ENCODE data around the gene FREM2.

Gene FREM2, protein sequence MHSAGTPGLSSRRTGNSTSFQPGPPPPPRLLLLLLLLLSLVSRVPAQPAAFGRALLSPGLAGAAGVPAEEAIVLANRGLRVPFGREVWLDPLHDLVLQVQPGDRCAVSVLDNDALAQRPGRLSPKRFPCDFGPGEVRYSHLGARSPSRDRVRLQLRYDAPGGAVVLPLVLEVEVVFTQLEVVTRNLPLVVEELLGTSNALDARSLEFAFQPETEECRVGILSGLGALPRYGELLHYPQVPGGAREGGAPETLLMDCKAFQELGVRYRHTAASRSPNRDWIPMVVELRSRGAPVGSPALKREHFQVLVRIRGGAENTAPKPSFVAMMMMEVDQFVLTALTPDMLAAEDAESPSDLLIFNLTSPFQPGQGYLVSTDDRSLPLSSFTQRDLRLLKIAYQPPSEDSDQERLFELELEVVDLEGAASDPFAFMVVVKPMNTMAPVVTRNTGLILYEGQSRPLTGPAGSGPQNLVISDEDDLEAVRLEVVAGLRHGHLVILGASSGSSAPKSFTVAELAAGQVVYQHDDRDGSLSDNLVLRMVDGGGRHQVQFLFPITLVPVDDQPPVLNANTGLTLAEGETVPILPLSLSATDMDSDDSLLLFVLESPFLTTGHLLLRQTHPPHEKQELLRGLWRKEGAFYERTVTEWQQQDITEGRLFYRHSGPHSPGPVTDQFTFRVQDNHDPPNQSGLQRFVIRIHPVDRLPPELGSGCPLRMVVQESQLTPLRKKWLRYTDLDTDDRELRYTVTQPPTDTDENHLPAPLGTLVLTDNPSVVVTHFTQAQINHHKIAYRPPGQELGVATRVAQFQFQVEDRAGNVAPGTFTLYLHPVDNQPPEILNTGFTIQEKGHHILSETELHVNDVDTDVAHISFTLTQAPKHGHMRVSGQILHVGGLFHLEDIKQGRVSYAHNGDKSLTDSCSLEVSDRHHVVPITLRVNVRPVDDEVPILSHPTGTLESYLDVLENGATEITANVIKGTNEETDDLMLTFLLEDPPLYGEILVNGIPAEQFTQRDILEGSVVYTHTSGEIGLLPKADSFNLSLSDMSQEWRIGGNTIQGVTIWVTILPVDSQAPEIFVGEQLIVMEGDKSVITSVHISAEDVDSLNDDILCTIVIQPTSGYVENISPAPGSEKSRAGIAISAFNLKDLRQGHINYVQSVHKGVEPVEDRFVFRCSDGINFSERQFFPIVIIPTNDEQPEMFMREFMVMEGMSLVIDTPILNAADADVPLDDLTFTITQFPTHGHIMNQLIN (N-terminal part only)

DNA sequence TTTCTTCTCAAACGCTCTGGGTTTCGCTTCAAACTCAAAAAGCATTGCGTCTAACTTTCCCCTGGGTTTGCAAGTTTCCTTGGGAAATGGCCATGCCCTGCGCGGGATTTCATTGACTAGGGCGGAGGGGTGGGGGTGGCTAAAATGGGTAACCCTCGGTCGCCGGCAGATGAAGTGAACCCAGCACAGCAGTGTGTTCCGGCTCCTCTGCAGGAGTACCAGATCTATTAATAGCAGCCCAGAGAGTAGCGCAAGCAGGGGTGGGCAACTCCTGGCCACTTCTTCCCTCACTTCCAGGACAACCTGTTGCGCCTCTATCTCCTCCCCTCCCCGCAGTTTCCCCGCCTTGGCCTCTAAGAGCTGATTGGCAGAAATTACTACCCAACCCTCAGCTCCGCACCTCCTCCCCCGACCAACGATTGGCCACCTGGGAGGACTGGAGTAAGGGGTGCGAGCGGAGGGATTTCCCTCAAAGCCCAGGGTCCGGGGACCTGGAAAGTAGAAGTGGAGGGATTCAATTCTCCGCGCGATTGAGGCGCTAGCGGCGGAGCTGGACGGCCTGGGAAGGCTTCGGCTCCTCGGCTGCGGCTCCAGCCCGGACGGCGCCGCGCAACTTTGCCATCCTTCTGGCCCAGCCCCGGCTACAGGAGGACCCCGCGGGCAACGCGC lies at the start of gene FREM2:
TSS of gene FREM2 (plus strand) at position 501 of the 669 bp plus-strand sequence. CDS start 268 bp downstream, outside the sequence.
- no peak for FAIRE-seq

GRCh38 chr13:38637576-38637975 lies 49.3 kb upstream of the FREM2 start:
- no peak for FAIRE-seq

- FAIRE-seq: no peak
These were observed 45.5 kb upstream of the FREM2 start for GRCh38 chr13:38641164-38641948.

DNA sequence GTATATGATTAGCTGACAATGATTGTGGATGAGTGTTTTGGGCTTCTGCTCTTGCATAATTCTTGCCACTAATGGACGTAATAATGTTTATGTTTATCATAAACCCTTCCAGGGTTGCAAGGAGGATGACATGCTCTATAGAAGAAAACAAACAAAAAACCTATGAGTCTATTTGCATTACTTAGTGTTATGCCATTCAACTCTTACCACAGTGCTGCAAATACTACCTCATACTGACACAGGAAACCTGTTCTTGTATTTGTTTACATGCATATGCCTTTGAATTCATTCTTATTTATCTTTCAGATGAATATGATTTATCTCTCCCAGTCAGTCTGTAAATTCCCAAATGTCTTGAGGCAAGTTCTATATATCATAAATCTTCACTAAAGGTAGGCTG lies 39.6 kb upstream of the FREM2 start:
- no peak for FAIRE-seq

GRCh38 chr13:38648912-38649311 lies 38.0 kb upstream of the FREM2 start:
- FAIRE-seq: no peak

DNA sequence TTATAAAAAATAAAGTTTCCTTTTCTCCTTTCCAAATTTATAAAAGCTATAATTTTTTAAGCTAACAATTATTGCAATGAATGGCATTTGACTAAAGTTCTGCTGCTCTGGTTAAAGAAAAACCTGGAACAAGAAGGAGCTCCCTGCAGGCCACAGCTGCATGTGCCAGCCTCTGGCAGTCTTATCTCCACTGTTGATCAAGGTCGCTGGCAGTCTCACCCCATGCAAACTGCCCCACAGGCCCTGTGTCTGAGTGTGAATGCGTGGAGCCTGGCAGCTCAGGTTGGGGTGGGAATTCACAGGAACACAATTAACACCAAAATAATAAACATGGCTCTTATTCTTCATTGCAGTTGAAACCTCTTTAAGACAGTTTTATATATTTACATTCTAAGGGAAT lies 30.2 kb upstream of the FREM2 start:
- FAIRE-seq: no peak

GRCh38 chr13:38657191-38657590 lies 29.7 kb upstream of the FREM2 start:
- no peak for FAIRE-seq

DNA sequence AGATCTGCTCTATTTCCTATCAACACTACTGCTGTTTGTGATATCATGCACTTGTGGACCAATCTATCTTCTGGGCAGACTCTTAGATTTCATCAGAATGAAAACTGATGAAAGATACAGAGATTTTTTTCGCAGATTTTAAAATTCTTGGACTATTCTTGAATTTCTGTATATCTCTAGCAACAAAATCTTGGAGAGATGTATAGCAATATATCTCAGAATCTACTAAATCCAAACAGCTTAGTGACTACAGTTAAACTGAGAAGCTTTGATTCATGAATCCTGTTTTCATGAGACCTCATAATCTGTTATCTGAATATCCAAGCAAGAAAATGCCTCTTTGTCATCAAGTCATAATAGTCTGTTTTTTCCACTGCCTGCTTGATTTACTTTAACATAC lies 28.0 kb upstream of the FREM2 start:
- FAIRE-seq: no peak

- FAIRE-seq: no peak
These were observed 25.7 kb upstream of the FREM2 start for GRCh38 chr13:38661010-38661675.

- FAIRE-seq: no peak
These were observed 24.5 kb upstream of the FREM2 start for GRCh38 chr13:38662362-38662761.

DNA sequence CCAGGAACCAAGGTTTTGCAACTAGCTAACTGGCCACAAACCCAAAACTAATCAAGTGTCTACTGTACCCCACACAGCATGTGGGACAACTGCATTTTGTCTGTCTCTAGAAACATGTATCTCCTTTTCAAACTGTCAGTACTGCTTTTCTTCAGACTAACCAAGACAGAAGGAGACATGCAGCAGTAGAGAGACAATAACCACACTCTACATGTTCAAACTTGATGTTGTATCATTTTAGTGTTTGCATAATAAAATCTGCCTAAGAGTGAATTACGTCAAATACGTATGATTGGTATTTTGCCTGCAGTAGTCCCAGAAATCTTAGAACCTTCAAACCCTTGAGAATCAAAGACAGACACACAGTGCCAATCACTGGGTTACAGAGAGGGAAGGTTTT lies 22.0 kb upstream of the FREM2 start:
- no peak for FAIRE-seq

GRCh38 chr13:38667526-38668109 lies 19.3 kb upstream of the FREM2 start:
- no peak for FAIRE-seq

DNA sequence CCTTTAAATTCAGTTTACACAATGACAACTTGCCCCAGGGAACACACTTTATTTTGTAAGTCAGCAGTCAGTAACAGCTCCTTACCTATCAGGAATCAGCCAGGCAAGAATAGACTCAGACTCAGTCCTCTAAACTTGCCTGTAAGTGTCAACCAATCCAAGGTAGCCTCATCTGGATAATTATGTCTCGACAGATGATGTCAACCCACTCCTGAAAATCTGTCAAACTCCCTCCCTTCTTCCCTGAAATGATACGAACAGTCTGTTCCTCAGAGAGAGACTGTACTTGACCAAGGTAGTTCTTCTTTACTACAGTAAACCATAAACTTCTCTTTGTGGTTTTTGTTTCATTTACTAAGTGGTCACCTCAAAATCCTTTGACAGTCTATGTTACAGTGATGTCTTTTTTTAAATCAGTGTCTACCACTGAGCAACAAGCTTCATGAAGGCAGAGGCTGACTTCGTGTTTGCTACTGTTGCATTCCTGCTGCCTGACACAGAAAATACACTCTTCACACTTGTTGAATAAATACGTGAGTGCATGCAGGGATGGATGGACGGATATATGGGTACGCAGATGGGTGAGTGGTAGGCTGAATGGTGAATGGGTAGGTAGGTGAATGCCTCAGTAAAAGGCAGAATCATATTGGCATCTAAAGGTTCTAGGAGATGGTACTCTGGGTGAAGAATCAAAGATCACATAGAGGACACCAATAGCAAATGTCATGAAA lies 17.5 kb upstream of the FREM2 start:
- FAIRE-seq: no peak

DNA sequence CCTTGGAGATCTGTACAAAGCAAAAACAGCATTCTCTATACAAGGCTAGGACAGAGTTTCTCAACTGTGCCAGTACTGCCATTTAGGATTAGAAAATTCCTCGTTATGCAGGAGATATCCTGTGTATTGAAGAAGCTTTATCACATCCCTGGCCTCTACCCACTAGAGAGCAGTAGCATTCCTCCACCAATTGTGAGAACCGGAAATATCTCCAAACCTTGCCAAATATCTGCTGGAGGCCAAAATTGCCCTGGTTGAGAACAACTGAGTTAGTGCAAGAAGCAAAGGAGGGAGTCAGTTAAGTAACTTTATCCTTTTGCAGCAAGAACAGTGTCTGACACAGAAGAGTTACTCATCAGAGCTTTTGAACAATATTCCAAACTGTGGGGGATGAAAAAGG lies 16.2 kb upstream of the FREM2 start:
- FAIRE-seq: no peak

DNA sequence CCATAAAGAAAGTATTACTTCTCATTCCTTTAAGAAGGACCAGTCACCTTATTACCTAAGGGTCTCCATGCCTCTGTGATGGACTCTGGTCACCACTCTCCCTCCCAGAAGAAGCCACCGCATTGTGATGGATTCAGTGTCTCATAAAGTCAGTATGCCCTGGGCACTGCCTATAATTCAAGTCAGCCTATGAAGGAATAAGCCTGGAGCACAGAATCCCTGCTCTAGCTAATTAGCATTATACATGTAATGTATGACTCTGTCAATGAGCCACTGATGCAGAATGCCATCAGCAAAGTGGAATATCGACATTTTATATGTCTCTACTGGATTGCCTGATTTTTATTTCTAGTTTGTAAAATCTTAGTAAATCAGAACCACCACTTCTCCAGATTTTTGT lies 14.9 kb upstream of the FREM2 start:
- FAIRE-seq: no peak

DNA sequence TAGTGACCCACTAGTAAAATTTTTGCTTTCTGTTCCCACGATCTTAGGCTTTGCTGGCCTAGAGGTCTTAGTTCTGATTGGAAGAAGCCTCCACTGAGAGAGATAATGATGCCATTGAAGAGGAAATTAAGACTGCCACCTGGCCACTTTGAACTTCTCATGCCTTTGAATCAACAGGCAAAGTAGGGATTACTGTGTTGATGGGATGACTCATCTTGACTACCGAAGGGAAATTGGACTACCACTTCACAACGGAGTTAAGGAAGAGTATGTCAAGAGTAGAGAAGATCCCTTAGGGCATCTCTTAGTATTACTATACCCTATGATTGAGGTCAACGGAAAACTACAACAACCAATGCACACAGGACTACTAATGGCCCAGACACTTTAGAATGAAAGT lies 12.7 kb upstream of the FREM2 start:
- no peak for FAIRE-seq

DNA sequence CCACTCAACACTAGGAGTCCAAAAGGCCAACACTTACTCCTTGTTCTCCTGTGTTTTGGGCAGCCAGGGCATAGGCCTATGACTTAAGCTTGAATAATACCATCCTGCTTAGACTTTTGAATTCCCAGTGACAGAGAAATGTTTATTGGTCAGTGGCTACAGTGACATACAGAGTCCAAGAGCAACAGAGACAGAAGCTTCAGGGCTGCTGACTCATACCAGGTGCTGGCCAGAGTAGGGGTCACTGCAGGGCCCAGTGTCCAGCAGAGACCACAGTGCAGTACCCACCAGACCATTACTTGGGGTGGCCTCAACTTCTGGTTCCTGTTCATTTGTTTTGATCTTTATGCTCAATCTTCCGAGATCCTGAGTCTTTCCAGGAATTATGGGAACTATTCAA lies 6.0 kb upstream of the FREM2 start:
- FAIRE-seq: no peak

- no peak for FAIRE-seq
These were observed 2.2 kb upstream of the FREM2 start for GRCh38 chr13:38684714-38685113.

DNA sequence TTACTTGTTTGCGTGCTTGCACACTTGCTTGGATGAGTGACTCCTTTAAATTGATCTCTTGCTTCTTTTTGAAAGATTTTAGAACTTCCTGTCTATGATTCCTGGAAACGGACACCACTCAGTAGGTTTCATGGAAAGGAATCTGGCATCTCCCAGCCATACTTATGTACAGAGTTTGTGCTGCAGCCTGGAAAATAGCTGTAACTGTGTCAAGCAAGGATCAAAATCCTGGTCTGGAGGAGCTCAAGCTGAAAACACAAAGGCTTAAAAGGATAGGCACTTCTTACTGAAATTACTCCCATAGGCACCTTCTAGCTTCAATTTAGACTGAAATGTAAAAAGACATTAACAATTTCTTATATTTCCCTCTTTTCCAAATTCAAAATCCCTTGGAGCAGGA lies 1.4 kb upstream of the FREM2 start:
- no peak for FAIRE-seq

DNA sequence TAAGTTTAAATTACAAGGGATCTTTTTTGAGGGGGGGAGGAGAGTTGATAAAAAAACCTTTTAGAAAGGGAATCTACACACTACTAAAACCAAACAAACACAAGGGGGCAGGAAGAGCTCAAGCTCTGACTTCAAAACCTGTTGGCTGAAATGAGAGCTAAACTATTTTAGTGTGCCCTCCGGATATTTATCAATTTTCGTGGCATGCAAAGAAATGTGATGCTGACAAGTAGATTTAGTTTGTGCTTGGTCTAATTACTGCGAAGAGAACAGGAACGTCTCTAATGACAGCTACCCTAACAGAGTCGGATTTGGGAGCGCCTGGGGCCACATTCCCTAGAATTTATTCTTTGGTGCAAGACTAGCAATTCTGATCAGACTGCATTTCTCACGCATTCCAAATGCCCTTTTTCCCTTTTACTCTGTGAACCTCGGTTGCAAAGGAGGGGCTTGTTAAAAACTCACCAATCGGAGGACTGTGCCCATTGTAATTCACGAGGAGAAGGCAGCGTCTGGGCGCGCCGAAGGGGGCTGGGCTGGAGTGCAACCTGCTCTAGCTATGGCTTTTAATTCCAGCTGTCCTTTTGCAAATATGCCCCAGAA lies 802 bp upstream of the FREM2 start:
- FAIRE-seq: no peak
